Measurements from ENCODE around the gene TSEN54. TPM values are rescaled to one million over a fixed set of nuclear protein-coding genes. Genes with fewer than 3 reads are reported as not detected.
"Not testable (repeated sequence)": the region's sequence is repeated elsewhere in the genome, so short reads cannot be mapped to it uniquely, and the experiment has no call there.

TSEN54 gene
- total RNA-seq, 1 experiment from 2014 or later = 43.9 TPM

GRCh38 chr17:75518201-75518600, 1.9 kb downstream of the TSEN54 start:
- DNase-seq (ENCODE audit: low spot score) = no peak

GRCh38 chr17:75518983-75519537, 2.7 kb downstream of the TSEN54 start:
- DNase-seq (ENCODE audit: low spot score) = no peak

GRCh38 chr17:75520413-75520812, 4.1 kb downstream of the TSEN54 start:
- not testable (repeated sequence) for DNase-seq (ENCODE audit: low spot score)

GRCh38 chr17:75521290-75521689, 5.0 kb downstream of the TSEN54 start:
- no peak for DNase-seq (ENCODE audit: low spot score)

- no peak for DNase-seq (ENCODE audit: low spot score)
Measured at GRCh38 chr17:75521951-75522727, 5.8 kb downstream of the TSEN54 start.

- DNase-seq (ENCODE audit: low spot score) = no peak
Measured at GRCh38 chr17:75523647-75524046, 7.3 kb downstream of the TSEN54 start.

- DNase-seq (ENCODE audit: low spot score) = no peak
Measured at GRCh38 chr17:75524269-75524969, 8.1 kb downstream of the TSEN54 start.

- DNase-seq (ENCODE audit: low spot score) = no peak
Measured at GRCh38 chr17:75524970-75525805, 8.9 kb downstream of the TSEN54 start, which contains the start of gene LLGL2. TSS of gene LLGL2 (plus strand) at chr17:75525697. CDS start at chr17:75543427, 17,730 bp downstream.

GRCh38 chr17:75525806-75526554, 9.7 kb downstream of the TSEN54 start:
- no peak for DNase-seq (ENCODE audit: low spot score)

- DNase-seq (ENCODE audit: low spot score) = no peak
Measured at GRCh38 chr17:75526555-75527270, 10.4 kb downstream of the TSEN54 start.

GRCh38 chr17:75530837-75531720, 14.8 kb downstream of the TSEN54 start:
- DNase-seq (ENCODE audit: low spot score) = no peak

- peak; percentile 66 for DNase-seq (ENCODE audit: low spot score)
Measured at GRCh38 chr17:75531721-75532072, 15.4 kb downstream of the TSEN54 start.

GRCh38 chr17:75535119-75535537, 18.8 kb downstream of the TSEN54 start:
- DNase-seq (ENCODE audit: low spot score) = no peak

- no peak for DNase-seq (ENCODE audit: low spot score)
Measured at GRCh38 chr17:75535871-75536270, 19.5 kb downstream of the TSEN54 start.

GRCh38 chr17:75536366-75536765, 20.0 kb downstream of the TSEN54 start:
- DNase-seq (ENCODE audit: low spot score) = no peak

- DNase-seq (ENCODE audit: low spot score) = no peak
Measured at GRCh38 chr17:75539967-75540729, 23.8 kb downstream of the TSEN54 start.

GRCh38 chr17:75540923-75541503, 24.7 kb downstream of the TSEN54 start:
- DNase-seq (ENCODE audit: low spot score) = no peak

- no peak for DNase-seq (ENCODE audit: low spot score)
Measured at GRCh38 chr17:75542229-75542628, 25.9 kb downstream of the TSEN54 start.
